Left ventricle myocardium inferior (tissue), 1 donor: Measurements from ENCODE around the gene DEAF1. TPM values are rescaled to one million over a fixed set of nuclear protein-coding genes. Genes with fewer than 3 reads are reported as not detected.

Source experiments
- DNase-seq: peaks from one replicate; pipeline ENCODE4 v3.0.0-alpha.2; 2020
- H3K27ac ChIP-seq: fragments of 200-600 bp; replicated peaks from 2 replicates; pipeline ENCODE4 v1.8.0; 2021
- H3K27me3 ChIP-seq: fragments of 200-600 bp; 2 replicates; pipeline ENCODE4 v1.8.0; 2021; ENCODE audit warnings: low read depth
- H3K36me3 ChIP-seq: fragments of 200-600 bp; 2 replicates; pipeline ENCODE4 v1.8.0; 2021
- H3K4me1 ChIP-seq: fragments of 200-600 bp; 2 replicates; pipeline ENCODE4 v1.8.0; 2021
- H3K4me3 ChIP-seq: fragments of 200-600 bp; 2 replicates; pipeline ENCODE4 v1.8.0; 2021; ENCODE audit warnings: mild to moderate bottlenecking, moderate library complexity
- H3K9me3 ChIP-seq: fragments of 200-600 bp; replicated peaks from 2 replicates; pipeline ENCODE4 v1.8.0; 2021
- intact Hi-C: fragments of 100-400 bp; cut with micrococcal nuclease; formaldehyde crosslinking; loops from one replicate; pipeline ENCODE4 v1.11.0; 2022
- total RNA-seq: library from RNA; stranded (reverse); fragmentation: NEBNext Ultra II Directional; extraction: Animal tissue kit (Norgen Biotek cat#: 25700); gene quantifications from one replicate; pipeline ENCODE4 v1.2.1, GENCODE V29; 2021
- TF ChIP-seq, protein P1 (sequence below): fragments of 200-600 bp; IDR thresholded peaks from 2 replicates; pipeline ENCODE4 v1.8.0; 2021; ENCODE audit warnings: antibody characterized with exemption, mild to moderate bottlenecking, borderline replicate concordance
- donor health status: DM: no; HTN: yes; CAD: no; lungs with severe emphysema.

Gene DEAF1
- total RNA-seq, 1 donor from 2014 or later, result 18.1 TPM

DNA sequence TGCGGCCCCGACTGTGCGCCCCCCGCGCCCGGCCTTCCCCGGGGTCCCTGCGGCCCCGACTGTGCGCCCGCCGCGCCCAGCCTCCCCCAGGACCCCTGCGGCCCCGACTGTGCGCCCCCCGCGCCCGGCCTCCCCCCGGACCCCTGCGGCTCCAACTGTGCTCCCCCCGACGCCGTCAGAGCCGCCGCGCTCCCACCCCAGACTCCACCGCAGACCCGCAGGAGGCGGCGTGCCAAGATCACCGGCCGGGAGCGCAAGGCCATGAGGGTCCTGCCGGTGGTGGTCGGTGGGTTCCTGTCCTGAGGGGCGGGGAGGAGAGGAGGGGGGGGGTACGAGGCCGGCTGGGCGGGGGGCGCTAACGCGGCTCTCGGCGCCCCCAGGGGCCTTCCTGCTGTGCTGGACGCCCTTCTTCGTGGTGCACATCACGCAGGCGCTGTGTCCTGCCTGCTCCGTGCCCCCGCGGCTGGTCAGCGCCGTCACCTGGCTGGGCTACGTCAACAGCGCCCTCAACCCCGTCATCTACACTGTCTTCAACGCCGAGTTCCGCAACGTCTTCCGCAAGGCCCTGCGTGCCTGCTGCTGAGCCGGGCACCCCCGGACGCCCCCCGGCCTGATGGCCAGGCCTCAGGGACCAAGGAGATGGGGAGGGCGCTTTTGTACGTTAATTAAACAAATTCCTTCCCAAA is 54.9 kb downstream of the DEAF1 start:
- H3K9me3 ChIP-seq, result no peaks in the 10 kb centered on the region
- peaks cover 17% of the 10 kb centered on the region for H3K36me3 ChIP-seq
- intact Hi-C loops, result no loop called here
- TF ChIP-seq, protein P1, sequence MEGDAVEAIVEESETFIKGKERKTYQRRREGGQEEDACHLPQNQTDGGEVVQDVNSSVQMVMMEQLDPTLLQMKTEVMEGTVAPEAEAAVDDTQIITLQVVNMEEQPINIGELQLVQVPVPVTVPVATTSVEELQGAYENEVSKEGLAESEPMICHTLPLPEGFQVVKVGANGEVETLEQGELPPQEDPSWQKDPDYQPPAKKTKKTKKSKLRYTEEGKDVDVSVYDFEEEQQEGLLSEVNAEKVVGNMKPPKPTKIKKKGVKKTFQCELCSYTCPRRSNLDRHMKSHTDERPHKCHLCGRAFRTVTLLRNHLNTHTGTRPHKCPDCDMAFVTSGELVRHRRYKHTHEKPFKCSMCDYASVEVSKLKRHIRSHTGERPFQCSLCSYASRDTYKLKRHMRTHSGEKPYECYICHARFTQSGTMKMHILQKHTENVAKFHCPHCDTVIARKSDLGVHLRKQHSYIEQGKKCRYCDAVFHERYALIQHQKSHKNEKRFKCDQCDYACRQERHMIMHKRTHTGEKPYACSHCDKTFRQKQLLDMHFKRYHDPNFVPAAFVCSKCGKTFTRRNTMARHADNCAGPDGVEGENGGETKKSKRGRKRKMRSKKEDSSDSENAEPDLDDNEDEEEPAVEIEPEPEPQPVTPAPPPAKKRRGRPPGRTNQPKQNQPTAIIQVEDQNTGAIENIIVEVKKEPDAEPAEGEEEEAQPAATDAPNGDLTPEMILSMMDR, result no peak
- H3K4me1 ChIP-seq, result peaks cover 41% of the 10 kb centered on the region
- H3K27me3 ChIP-seq, result peaks cover 49% of the 10 kb centered on the region
- no peak for DNase-seq
- no peak overlapping the region for H3K4me3 ChIP-seq
- no peak overlapping the region for H3K27ac ChIP-seq

DNA sequence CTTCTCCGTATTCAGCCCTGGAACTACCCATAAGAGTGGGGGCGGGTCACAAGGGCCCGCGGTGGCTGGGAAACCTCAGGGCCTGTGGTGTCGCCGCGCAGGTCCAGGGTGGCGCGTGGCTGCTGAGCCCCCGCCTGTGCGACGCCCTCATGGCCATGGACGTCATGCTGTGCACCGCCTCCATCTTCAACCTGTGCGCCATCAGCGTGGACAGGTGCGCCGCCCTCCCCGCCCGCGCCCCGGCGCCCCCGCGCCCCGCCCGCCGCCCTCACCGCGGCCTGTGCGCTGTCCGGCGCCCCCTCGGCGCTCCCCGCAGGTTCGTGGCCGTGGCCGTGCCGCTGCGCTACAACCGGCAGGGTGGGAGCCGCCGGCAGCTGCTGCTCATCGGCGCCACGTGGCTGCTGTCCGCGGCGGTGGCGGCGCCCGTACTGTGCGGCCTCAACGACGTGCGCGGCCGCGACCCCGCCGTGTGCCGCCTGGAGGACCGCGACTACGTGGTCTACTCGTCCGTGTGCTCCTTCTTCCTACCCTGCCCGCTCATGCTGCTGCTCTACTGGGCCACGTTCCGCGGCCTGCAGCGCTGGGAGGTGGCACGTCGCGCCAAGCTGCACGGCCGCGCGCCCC is 55.6 kb downstream of the DEAF1 start:
- Histone ChIP-seq H3K27me3 (peaks cover 49% of the 10 kb centered on the region), H3K9me3 (no peaks in the 10 kb centered on the region), H3K4me1 (peaks cover 41% of the 10 kb centered on the region), H3K27ac (no peak overlapping the region), H3K4me3 (peak overlapping the region; percentile 17), H3K36me3 (peaks cover 14% of the 10 kb centered on the region)
- TF ChIP-seq, protein P1, result no peak
- no peak for DNase-seq
- intact Hi-C loops, result no loop called here

DNA sequence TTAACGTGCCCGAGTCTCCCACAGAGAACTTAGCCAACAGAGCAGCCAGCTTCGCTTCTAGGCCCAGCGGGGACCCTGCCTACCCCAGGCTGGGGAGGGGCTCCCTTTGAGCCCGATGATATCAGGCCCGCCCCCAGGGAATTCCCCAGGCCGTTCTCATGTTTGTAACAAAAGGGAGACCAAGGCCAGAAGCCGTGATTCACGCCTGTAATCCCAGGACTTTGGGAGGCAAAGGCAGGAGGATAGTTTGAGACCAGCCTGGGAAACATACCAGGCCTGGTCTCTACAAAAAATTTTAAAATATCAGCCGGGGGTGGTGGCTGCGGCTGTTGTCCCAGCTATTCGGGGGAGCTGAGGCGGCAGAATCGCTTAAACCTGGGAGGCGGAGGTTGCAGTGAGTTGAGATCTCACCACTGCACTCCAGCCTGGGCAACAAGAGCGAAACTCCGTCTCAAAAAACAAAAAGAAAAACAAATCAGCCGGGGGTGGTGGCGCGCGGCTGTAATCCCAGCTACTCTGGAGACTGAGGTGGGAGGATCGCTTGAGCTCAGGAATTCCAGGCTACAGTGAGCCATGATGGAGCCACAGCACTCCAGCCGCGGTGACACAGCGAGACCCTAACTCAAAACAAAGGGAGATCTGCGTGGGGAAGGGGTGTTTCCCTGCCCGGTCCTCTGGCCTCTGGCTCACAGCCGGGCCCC is 56.2 kb downstream of the DEAF1 start:
- Histone ChIP-seq H3K4me3 (peak overlapping the region; percentile 17), H3K27ac (no peak overlapping the region), H3K9me3 (no peaks in the 10 kb centered on the region), H3K4me1 (peaks cover 41% of the 10 kb centered on the region), H3K36me3 (peaks cover 8% of the 10 kb centered on the region), H3K27me3 (peaks cover 49% of the 10 kb centered on the region)
- no peak for DNase-seq
- TF ChIP-seq, protein P1, result no peak
- intact Hi-C loops, result no loop called here

DNA sequence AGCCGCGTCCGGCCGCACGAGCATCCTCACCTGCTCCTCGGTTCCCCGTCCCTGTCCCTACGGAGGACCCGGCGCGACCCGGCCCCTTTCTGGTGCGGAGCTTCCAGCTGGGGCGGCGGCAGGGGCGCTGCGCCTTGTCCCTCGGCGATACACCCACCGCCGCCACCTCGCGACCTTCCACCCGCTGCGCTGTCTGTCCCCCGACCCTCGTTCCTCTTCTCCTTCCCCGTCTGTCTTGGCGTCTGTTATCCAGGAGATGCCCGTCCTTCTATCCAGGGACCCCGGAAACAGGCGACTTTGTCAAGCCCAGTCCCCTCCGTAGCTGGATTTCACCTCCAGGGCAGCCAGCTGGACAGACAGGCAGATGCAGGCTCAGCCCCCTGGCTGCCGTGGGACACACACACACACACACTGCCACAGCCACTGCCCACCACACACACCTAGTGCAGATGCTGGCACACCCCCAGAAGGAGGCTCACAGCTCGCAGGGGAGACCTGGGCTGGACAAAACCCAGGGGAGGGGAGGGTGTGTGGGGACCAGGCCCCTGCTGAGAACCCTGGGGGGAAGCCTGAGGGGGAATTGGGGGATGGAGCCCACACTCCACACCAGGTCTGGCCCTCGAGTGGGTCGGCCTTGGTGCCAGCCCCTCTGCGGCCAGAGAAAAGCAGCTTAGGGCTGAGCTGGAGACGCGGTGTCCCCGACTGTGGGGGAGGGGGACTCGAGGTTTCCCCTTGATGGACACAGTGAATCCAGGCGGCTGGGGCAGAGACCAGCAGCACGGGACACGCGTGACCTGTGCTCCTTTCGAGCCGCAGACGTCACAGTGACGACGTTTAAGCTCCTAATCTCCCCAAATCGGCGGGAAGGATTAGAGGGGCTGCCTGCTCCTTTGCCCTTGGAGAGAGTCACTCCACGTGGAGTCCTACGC is 57.2 kb downstream of the DEAF1 start:
- no peak for DNase-seq
- peaks cover 49% of the 10 kb centered on the region for H3K27me3 ChIP-seq
- H3K4me3 ChIP-seq, result peak overlapping the region; percentile 51
- H3K27ac ChIP-seq, result no peak overlapping the region
- intact Hi-C loops, result no loop called here
- TF ChIP-seq, protein P1, result no peak
- no peaks in the 10 kb centered on the region for H3K9me3 ChIP-seq
- H3K36me3 ChIP-seq, result no peaks in the 10 kb centered on the region
- H3K4me1 ChIP-seq, result peaks cover 41% of the 10 kb centered on the region

DNA sequence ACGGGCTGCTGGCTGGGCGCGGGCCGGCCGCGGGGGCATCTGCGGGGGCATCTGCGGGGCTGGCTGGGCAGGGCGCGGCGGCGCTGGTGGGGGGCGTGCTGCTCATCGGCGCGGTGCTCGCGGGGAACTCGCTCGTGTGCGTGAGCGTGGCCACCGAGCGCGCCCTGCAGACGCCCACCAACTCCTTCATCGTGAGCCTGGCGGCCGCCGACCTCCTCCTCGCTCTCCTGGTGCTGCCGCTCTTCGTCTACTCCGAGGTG is 57.8 kb downstream of the DEAF1 start:
- peak overlapping the region; percentile 51 for H3K4me3 ChIP-seq
- H3K4me1 ChIP-seq, result peaks cover 41% of the 10 kb centered on the region
- intact Hi-C loops, result no loop called here
- no peaks in the 10 kb centered on the region for H3K36me3 ChIP-seq
- no peak for DNase-seq
- no peak overlapping the region for H3K27ac ChIP-seq
- H3K27me3 ChIP-seq, result peaks cover 49% of the 10 kb centered on the region
- TF ChIP-seq, protein P1, result no peak
- H3K9me3 ChIP-seq, result no peaks in the 10 kb centered on the region
